ENCODE measurements around the gene MICALL2. TPM values are rescaled to one million over a fixed set of nuclear protein-coding genes. Genes with fewer than 3 reads are reported as not detected.

Gene MICALL2
- polyA plus RNA-seq, 2 of the 4 experiments (the other 2 are of a cell fraction), result 6.1 to 20.6 TPM

DNA sequence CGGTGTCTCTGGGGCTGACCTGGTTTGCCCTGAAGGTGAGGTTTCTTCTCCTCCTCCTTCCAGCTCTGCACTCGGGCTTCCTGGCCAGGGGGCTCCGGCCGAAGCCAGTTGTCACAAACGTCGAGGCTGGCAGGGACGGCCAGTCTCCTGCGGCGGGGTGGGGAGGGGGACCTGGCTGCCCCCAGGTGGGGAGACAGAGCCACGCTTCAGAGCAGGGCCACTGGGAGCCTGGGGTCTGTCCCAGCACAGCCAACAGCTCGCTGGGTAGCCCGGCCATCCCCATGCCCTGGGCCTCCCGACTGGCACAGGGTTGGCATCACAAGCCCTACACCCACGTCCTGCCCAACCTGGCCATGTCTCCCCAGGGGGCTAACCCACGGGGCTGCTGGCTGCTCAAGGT lies 20.4 kb downstream of the MICALL2 start (continued):
- TF ChIP-seq, protein P1, sequence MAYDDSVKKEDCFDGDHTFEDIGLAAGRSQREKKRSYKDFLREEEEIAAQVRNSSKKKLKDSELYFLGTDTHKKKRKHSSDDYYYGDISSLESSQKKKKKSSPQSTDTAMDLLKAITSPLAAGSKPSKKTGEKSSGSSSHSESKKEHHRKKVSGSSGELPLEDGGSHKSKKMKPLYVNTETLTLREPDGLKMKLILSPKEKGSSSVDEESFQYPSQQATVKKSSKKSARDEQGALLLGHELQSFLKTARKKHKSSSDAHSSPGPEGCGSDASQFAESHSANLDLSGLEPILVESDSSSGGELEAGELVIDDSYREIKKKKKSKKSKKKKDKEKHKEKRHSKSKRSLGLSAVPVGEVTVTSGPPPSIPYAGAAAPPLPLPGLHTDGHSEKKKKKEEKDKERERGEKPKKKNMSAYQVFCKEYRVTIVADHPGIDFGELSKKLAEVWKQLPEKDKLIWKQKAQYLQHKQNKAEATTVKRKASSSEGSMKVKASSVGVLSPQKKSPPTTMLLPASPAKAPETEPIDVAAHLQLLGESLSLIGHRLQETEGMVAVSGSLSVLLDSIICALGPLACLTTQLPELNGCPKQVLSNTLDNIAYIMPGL (CRISPR knock-in tag; IDR thresholded peaks at IDR 0.05; ENCODE audit: borderline replicate concordance), result no peak
- TF ChIP-seq CHD2 (IDR thresholded peaks at IDR 0.05; ENCODE audit: low read length, partially characterized antibody), result no peak
- TF ChIP-seq FOSB (CRISPR knock-in tag; IDR thresholded peaks at IDR 0.05), result no peak
- no peak for TF ChIP-seq EHF (CRISPR knock-in tag; IDR thresholded peaks at IDR 0.05)

DNA sequence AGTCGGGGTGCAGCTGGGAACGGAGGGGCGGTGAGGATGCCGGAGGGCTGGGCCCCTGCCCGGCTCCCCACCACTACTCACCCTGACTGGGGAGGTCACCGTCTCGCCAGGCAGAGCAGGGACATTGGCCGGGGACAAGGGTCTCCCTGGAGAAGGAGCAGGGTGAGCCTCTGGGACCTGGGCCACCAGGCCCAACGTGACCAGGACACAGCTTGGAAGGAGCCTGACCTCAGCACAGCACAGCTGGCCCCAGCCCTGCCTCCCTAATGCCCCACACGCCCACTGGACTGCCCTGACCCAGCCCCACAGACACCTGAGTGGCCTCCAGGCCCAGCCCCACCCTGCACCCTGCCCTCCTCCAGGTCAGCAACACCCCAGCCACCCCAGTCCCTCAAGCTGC lies 21.1 kb downstream of the MICALL2 start:
- POLR2A ChIA-PET, result interaction anchor here (1.5 kb wide), 1 partner anchor 21 kb away, joined by 6 read pairs; the partner anchor contains the start of gene MICALL2
- H3K9me3 ChIP-seq, result no peaks in the 10 kb centered on the region
- H3K4me1 ChIP-seq, result no peaks in the 10 kb centered on the region
- DNase-seq (ENCODE audit: low read depth in 1 of 2, low spot score in 1 of 2) (no peak), ATAC-seq (no peak), FAIRE-seq (no peak)
- no peak overlapping the region for H3K27ac ChIP-seq
- WGBS (ENCODE audit: missing lambda C conversion rate), result 86% methylated on average over 10 of the region's 10 CpGs
- no peak for TF ChIP-seq RNF2 (IDR thresholded peaks at IDR 0.05; ENCODE audit: borderline replicate concordance, low read depth)
- TF ChIP-seq, protein P2, sequence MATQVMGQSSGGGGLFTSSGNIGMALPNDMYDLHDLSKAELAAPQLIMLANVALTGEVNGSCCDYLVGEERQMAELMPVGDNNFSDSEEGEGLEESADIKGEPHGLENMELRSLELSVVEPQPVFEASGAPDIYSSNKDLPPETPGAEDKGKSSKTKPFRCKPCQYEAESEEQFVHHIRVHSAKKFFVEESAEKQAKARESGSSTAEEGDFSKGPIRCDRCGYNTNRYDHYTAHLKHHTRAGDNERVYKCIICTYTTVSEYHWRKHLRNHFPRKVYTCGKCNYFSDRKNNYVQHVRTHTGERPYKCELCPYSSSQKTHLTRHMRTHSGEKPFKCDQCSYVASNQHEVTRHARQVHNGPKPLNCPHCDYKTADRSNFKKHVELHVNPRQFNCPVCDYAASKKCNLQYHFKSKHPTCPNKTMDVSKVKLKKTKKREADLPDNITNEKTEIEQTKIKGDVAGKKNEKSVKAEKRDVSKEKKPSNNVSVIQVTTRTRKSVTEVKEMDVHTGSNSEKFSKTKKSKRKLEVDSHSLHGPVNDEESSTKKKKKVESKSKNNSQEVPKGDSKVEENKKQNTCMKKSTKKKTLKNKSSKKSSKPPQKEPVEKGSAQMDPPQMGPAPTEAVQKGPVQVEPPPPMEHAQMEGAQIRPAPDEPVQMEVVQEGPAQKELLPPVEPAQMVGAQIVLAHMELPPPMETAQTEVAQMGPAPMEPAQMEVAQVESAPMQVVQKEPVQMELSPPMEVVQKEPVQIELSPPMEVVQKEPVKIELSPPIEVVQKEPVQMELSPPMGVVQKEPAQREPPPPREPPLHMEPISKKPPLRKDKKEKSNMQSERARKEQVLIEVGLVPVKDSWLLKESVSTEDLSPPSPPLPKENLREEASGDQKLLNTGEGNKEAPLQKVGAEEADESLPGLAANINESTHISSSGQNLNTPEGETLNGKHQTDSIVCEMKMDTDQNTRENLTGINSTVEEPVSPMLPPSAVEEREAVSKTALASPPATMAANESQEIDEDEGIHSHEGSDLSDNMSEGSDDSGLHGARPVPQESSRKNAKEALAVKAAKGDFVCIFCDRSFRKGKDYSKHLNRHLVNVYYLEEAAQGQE (IDR thresholded peaks at IDR 0.05), result no peak
- TF ChIP-seq ZC3H11A (IDR thresholded peaks at IDR 0.05), result no peak
- no peak for TF ChIP-seq NR3C1 (IDR thresholded peaks at IDR 0.05)
- TF ChIP-seq, protein P3, sequence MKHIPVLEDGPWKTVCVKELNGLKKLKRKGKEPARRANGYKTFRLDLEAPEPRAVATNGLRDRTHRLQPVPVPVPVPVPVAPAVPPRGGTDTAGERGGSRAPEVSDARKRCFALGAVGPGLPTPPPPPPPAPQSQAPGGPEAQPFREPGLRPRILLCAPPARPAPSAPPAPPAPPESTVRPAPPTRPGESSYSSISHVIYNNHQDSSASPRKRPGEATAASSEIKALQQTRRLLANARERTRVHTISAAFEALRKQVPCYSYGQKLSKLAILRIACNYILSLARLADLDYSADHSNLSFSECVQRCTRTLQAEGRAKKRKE (CRISPR knock-in tag; IDR thresholded peaks at IDR 0.05; ENCODE audit: low read depth), result no peak
- no peak for TF ChIP-seq KDM1A (IDR thresholded peaks at IDR 0.05; ENCODE audit: low read depth)
- no peak for TF ChIP-seq EP300 (IDR thresholded peaks at IDR 0.05)
- no peak for TF ChIP-seq CEBPB (IDR thresholded peaks at IDR 0.05)
- no peak for TF ChIP-seq BHLHE40 (IDR thresholded peaks at IDR 0.05; ENCODE audit: low read depth, low read length)
- TF ChIP-seq FOSB (CRISPR knock-in tag; IDR thresholded peaks at IDR 0.05), result no peak
- TF ChIP-seq CHD4 (IDR thresholded peaks at IDR 0.05; ENCODE audit: borderline replicate concordance), result no peak
- TF ChIP-seq, protein P4, sequence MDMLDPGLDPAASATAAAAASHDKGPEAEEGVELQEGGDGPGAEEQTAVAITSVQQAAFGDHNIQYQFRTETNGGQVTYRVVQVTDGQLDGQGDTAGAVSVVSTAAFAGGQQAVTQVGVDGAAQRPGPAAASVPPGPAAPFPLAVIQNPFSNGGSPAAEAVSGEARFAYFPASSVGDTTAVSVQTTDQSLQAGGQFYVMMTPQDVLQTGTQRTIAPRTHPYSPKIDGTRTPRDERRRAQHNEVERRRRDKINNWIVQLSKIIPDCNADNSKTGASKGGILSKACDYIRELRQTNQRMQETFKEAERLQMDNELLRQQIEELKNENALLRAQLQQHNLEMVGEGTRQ (IDR thresholded peaks at IDR 0.05), result no peak
- TF ChIP-seq GATA3 (IDR thresholded peaks at IDR 0.05; ENCODE audit: borderline replicate concordance), result no peak
- TF ChIP-seq RAD21 (conservative IDR thresholded peaks at IDR 0.05 in 1 of 2, IDR thresholded peaks at IDR 0.05 in 1 of 2), result no peak
- TF ChIP-seq TFCP2L1 (CRISPR knock-in tag; IDR thresholded peaks at IDR 0.05), result no peak
- no peak for TF ChIP-seq TP53 (CRISPR knock-in tag; IDR thresholded peaks at IDR 0.05)
- CTCF ChIA-PET, result interaction anchor here (1.2 to 3.4 kb wide), 6 partner anchors 8 to 212 kb away, joined by 4 to 15 read pairs (median 8); no protein-coding TSS in a partner anchor
- no peak overlapping the region for H3K4me3 ChIP-seq
- H3K4me2 ChIP-seq, result no peak overlapping the region

Measured in A549 (cell line).